OCI-LY7 (cell line): ENCODE results near the gene PHF19. TPM values are rescaled to one million over a fixed set of nuclear protein-coding genes. Genes with fewer than 3 reads are reported as not detected.

Source experiments
- BruUV-seq: library from RNA; stranded (reverse); fragments of 400-500 nt; replicated peaks from 2 replicates; lab custom pipeline; 2021; lab: Mats Ljungman, UMichigan
- CTCF ChIA-PET: fragments of 300-600 bp; sonication (Branson Sonifier 250); formaldehyde crosslinking; loops from one replicate; lab custom pipeline; 2022; ENCODE audit warnings: antibody characterized with exemption; ENCODE audit not compliant: unreplicated experiment; lab: Charles Lee
- POLR2A ChIA-PET: fragments of 300-600 bp; sonication (Branson Sonifier 250); formaldehyde crosslinking; loops from one replicate; lab custom pipeline; 2022; ENCODE audit warnings: antibody characterized with exemption; lab: Charles Lee
- DNase-seq: peaks from one replicate; pipeline ENCODE4 v3.0.0-alpha.2; 2015; ENCODE audit warnings: low spot score
- H2AFZ ChIP-seq: fragments of 200-600 bp; sonication (generic), shearing (Covaris generic); 2 replicates; pipeline ENCODE4 v1.6.1; 2014; ENCODE audit warnings: mild to moderate bottlenecking, antibody characterized with exemption, low read length, moderate library complexity
- H3K27ac ChIP-seq: fragments of 200-600 bp; sonication (generic); 2 replicates; pipeline ENCODE4 v1.5.1; 2014; ENCODE audit warnings: mixed run types, low read depth, mild to moderate bottlenecking, moderate library complexity, low read length, inconsistent platforms; ENCODE audit not compliant: poor library complexity, severe bottlenecking
- H3K36me3 ChIP-seq: fragments of 200-600 bp; sonication (generic); 2 replicates; pipeline ENCODE4 v1.6.1; 2014; ENCODE audit warnings: mild to moderate bottlenecking, antibody characterized with exemption, low read length, moderate library complexity, mixed read lengths; ENCODE audit not compliant: insufficient read depth
- H3K4me1 ChIP-seq: fragments of 200-600 bp; sonication (generic); 2 replicates; pipeline ENCODE4 v1.5.1; 2014; ENCODE audit warnings: mild to moderate bottlenecking, low read length; ENCODE audit not compliant: insufficient read depth, poor library complexity, severe bottlenecking
- H3K4me2 ChIP-seq: fragments of 200-600 bp; sonication (generic); 2 replicates; pipeline ENCODE4 v1.6.1; 2014; ENCODE audit warnings: mild to moderate bottlenecking, low read length
- H3K4me3 ChIP-seq: fragments of 200-600 bp; sonication (generic); 2 replicates; pipeline ENCODE4 v1.5.1; 2014; ENCODE audit warnings: mild to moderate bottlenecking, low read depth, low read length; ENCODE audit not compliant: poor library complexity, severe bottlenecking
- H3K79me2 ChIP-seq: fragments of 200-600 bp; sonication (generic); 2 replicates; pipeline ENCODE4 v1.6.1; 2016; ENCODE audit warnings: low read depth, mild to moderate bottlenecking, low read length, moderate library complexity, mixed read lengths; ENCODE audit not compliant: insufficient read depth
- H3K9me2 ChIP-seq: fragments of 200-600 bp; sonication (generic); 2 replicates; pipeline ENCODE4 v1.6.1; 2016; ENCODE audit warnings: mild to moderate bottlenecking, low read length, mixed read lengths; ENCODE audit not compliant: insufficient read depth
- H3K9me3 ChIP-seq: fragments of 200-600 bp; sonication (generic); 2 replicates; pipeline ENCODE4 v1.6.1; 2014; ENCODE audit warnings: mild to moderate bottlenecking, mixed run types, low read length, mixed read lengths
- H4K20me1 ChIP-seq: fragments of 200-600 bp; sonication (generic); 2 replicates; pipeline ENCODE4 v1.6.1; 2014; ENCODE audit warnings: mild to moderate bottlenecking, antibody characterized with exemption, low read length, moderate library complexity, mixed read lengths; ENCODE audit not compliant: insufficient read depth
- CTCF ChIP-seq: fragments of 200-600 bp; sonication (generic); conservative IDR thresholded peaks from 2 replicates; pipeline ENCODE4 v1.5.1; 2014; ENCODE audit warnings: mild to moderate bottlenecking, antibody characterized with exemption, low read length, moderate library complexity, mixed read lengths
- EZH2phosphoT487 ChIP-seq: fragments of 200-600 bp; sonication (generic); IDR thresholded peaks from 2 replicates; pipeline ENCODE4 v1.6.1; 2018; ENCODE audit warnings: low read depth, borderline replicate concordance, mild to moderate bottlenecking, mixed run types, antibody characterized with exemption, low read length, moderate library complexity, mixed read lengths
- intact Hi-C: fragments of 100-400 bp; cut with micrococcal nuclease; formaldehyde crosslinking; loops from one replicate; pipeline ENCODE4 v1.10.0; 2022; ENCODE audit not compliant: unreplicated experiment
- total RNA-seq, 2 experiments: library from RNA; depleted of rRNA in 1 of 2; stranded (reverse); fragments of >200 nt in 1 of 2; shearing (Covaris generic) in 1 of 2; gene quantifications; 2 replicates each; pipeline ENCODE4 v1.2.3, GENCODE V29; 2014 to 2022

Gene PHF19
- total RNA-seq, 2 experiments from 2014 or later = 102 to 214 TPM

GRCh38 chr9:120891884-120892747, 15.1 kb upstream of the PHF19 start:
- BruUV-seq = TSS peak; percentile 51
- H3K27ac ChIP-seq = peak overlapping the region; percentile 98
- H3K4me2 ChIP-seq = peak overlapping the region; percentile 69
- peaks cover 93% of the 10 kb centered on the region for H3K4me1 ChIP-seq
- no peaks in the 10 kb centered on the region for H3K79me2 ChIP-seq
- H2AFZ ChIP-seq = peak overlapping the region; percentile 65; the same call in 1 of the 2 replicates
- intact Hi-C loops = loop anchor here (1.0 to 5.0 kb wide), 4 partner anchors 16 to 180 kb away; partner anchors contain the start of gene CNTRL
- DNase-seq = no peak
- H3K9me2 ChIP-seq = no peaks in the 10 kb centered on the region
- ChIA-PET CTCF (interaction anchor here (0.5 to 3.4 kb wide), 3 partner anchors 10 to 46 kb away, joined by 3 to 15 read pairs (median 3); no protein-coding TSS in a partner anchor), POLR2A (interaction anchor here (0.8 to 16.9 kb wide), 5 partner anchors 8 to 38 kb away, joined by 3 to 372 read pairs (median 31); partner anchors contain the start of gene TRAF1)
- no peaks in the 10 kb centered on the region for H3K36me3 ChIP-seq
- no peaks in the 10 kb centered on the region for H4K20me1 ChIP-seq
- TF ChIP-seq CTCF = no peak
- H3K9me3 ChIP-seq = no peaks in the 10 kb centered on the region
- peak overlapping the region; percentile 32 for H3K4me3 ChIP-seq

GRCh38 chr9:120891245-120891883, 14.4 kb upstream of the PHF19 start:
- TF ChIP-seq CTCF (no peak), EZH2phosphoT487 (no peak)
- no peaks in the 10 kb centered on the region for H3K79me2 ChIP-seq
- BruUV-seq = no TSS peak
- H4K20me1 ChIP-seq = no peaks in the 10 kb centered on the region
- ChIA-PET CTCF (interaction anchor here (0.6 to 3.4 kb wide), 3 partner anchors 10 to 46 kb away, joined by 3 to 15 read pairs (median 3); no protein-coding TSS in a partner anchor), POLR2A (interaction anchor here (0.8 to 16.9 kb wide), 5 partner anchors 8 to 38 kb away, joined by 3 to 372 read pairs (median 31); partner anchors contain the start of gene TRAF1)
- H2AFZ ChIP-seq = peak overlapping the region; percentile 65; the same call in 1 of the 2 replicates
- no peaks in the 10 kb centered on the region for H3K9me2 ChIP-seq
- intact Hi-C loops = loop anchor here (5.0 kb wide), 1 partner anchor 181 kb away; the partner anchor contains the start of gene CNTRL
- peak overlapping the region; percentile 69 for H3K4me2 ChIP-seq
- peak; percentile 60 for DNase-seq
- no peaks in the 10 kb centered on the region for H3K36me3 ChIP-seq
- H3K27ac ChIP-seq = peak overlapping the region; percentile 98
- H3K4me3 ChIP-seq = peak overlapping the region; percentile 32
- peaks cover 93% of the 10 kb centered on the region for H3K4me1 ChIP-seq
- no peaks in the 10 kb centered on the region for H3K9me3 ChIP-seq
